Amniotic epithelial cell (primary cell): ENCODE data around the gene MON2.
"Not testable (repeated sequence)": the region's sequence is repeated elsewhere in the genome, so short reads cannot be mapped to it uniquely, and the experiment has no call there.

Experiments used
- DNase-seq: peaks from one replicate; pipeline ENCODE4 v3.0.0-alpha.2; 2010; ENCODE audit warnings: low read depth

The MON2 gene

GRCh38 chr12:62466594-62467491 is at the start of gene MON2:
MON2 (plus strand) TSS chr12:62466826; CDS start chr12:62467208, 382 bp downstream.
- DNase-seq = peak; percentile 74

GRCh38 chr12:62426089-62426488 is 40.5 kb upstream of the MON2 start:
- DNase-seq = peak; percentile 83

GRCh38 chr12:62429457-62429856 is 37.2 kb upstream of the MON2 start:
- DNase-seq = no peak

GRCh38 chr12:62434494-62435302 is 31.9 kb upstream of the MON2 start:
- DNase-seq = no peak

GRCh38 chr12:62435303-62436163 is 31.1 kb upstream of the MON2 start:
- DNase-seq = peak; percentile 58

- DNase-seq = no peak
Observed at GRCh38 chr12:62436164-62436503, 30.5 kb upstream of the MON2 start.

- peak; percentile 46 for DNase-seq
Observed at GRCh38 chr12:62438098-62438692, 28.4 kb upstream of the MON2 start.

GRCh38 chr12:62446754-62447452 is 19.7 kb upstream of the MON2 start:
- no peak for DNase-seq

- no peak for DNase-seq
Observed at GRCh38 chr12:62448436-62448835, 18.2 kb upstream of the MON2 start.

- not testable (repeated sequence) for DNase-seq
Observed at GRCh38 chr12:62455429-62455828, 11.2 kb upstream of the MON2 start.

GRCh38 chr12:62458626-62459025 is 8.0 kb upstream of the MON2 start:
- peak; percentile 94 for DNase-seq

- no peak for DNase-seq
Observed at GRCh38 chr12:62459976-62460375, 6.7 kb upstream of the MON2 start.

GRCh38 chr12:62461171-62461837 is 5.3 kb upstream of the MON2 start:
- not testable (repeated sequence) for DNase-seq

- DNase-seq = not testable (repeated sequence)
Observed at GRCh38 chr12:62463252-62463651, 3.4 kb upstream of the MON2 start.

GRCh38 chr12:62466018-62466593 is 520 bp upstream of the MON2 start:
- peak; percentile 24 for DNase-seq

- DNase-seq = no peak
Observed at GRCh38 chr12:62468397-62468796, 1.8 kb downstream of the MON2 start.

GRCh38 chr12:62468935-62469334 is 2.3 kb downstream of the MON2 start:
- no peak for DNase-seq

- no peak for DNase-seq
Observed at GRCh38 chr12:62469704-62470103, 3.1 kb downstream of the MON2 start.

- DNase-seq = no peak
Observed at GRCh38 chr12:62471734-62472133, 5.1 kb downstream of the MON2 start.

- no peak for DNase-seq
Observed at GRCh38 chr12:62472472-62472871, 5.8 kb downstream of the MON2 start.
